Left ventricle myocardium inferior (tissue), 1 donor: ENCODE measurements around the gene NOL4L. TPM values are rescaled to one million over a fixed set of nuclear protein-coding genes. Genes with fewer than 3 reads are reported as not detected.

Experiments
- DNase-seq: peaks from one replicate; pipeline ENCODE4 v3.0.0-alpha.2; 2020
- H3K27ac ChIP-seq: fragments of 200-600 bp; replicated peaks from 2 replicates; pipeline ENCODE4 v1.8.0; 2021
- H3K27me3 ChIP-seq: fragments of 200-600 bp; 2 replicates; pipeline ENCODE4 v1.8.0; 2021; ENCODE audit warnings: low read depth
- H3K36me3 ChIP-seq: fragments of 200-600 bp; 2 replicates; pipeline ENCODE4 v1.8.0; 2021
- H3K4me1 ChIP-seq: fragments of 200-600 bp; 2 replicates; pipeline ENCODE4 v1.8.0; 2021
- H3K4me3 ChIP-seq: fragments of 200-600 bp; 2 replicates; pipeline ENCODE4 v1.8.0; 2021; ENCODE audit warnings: mild to moderate bottlenecking, moderate library complexity
- H3K9me3 ChIP-seq: fragments of 200-600 bp; replicated peaks from 2 replicates; pipeline ENCODE4 v1.8.0; 2021
- CTCF ChIP-seq: fragments of 200-600 bp; IDR thresholded peaks from 2 replicates; pipeline ENCODE4 v1.8.0; 2021; ENCODE audit warnings: antibody characterized with exemption, mild to moderate bottlenecking, borderline replicate concordance
- intact Hi-C: fragments of 100-400 bp; cut with micrococcal nuclease; formaldehyde crosslinking; loops from one replicate; pipeline ENCODE4 v1.11.0; 2022
- total RNA-seq: library from RNA; stranded (reverse); fragmentation: NEBNext Ultra II Directional; extraction: Animal tissue kit (Norgen Biotek cat#: 25700); gene quantifications from one replicate; pipeline ENCODE4 v1.2.1, GENCODE V29; 2021
- donor health status: DM: no; HTN: yes; CAD: no; lungs with severe emphysema.

The NOL4L gene
- total RNA-seq, 1 donor from 2014 or later, result 5.6 TPM

GRCh38 chr20:32523613-32524213 is 61.4 kb downstream of the NOL4L start:
- DNase-seq, result no peak
- intact Hi-C loops, result no loop called here
- no peak overlapping the region for H3K4me3 ChIP-seq
- TF ChIP-seq CTCF, result no peak
- H3K9me3 ChIP-seq, result no peaks in the 10 kb centered on the region
- no peak overlapping the region for H3K27ac ChIP-seq
- H3K27me3 ChIP-seq, result no peaks in the 10 kb centered on the region
- H3K36me3 ChIP-seq, result no peaks in the 10 kb centered on the region
- H3K4me1 ChIP-seq, result peaks cover 53% of the 10 kb centered on the region

GRCh38 chr20:32522776-32523612 is 62.1 kb downstream of the NOL4L start:
- Histone ChIP-seq H3K9me3 (no peaks in the 10 kb centered on the region), H3K27ac (no peak overlapping the region), H3K36me3 (no peaks in the 10 kb centered on the region), H3K27me3 (no peaks in the 10 kb centered on the region), H3K4me1 (peaks cover 53% of the 10 kb centered on the region), H3K4me3 (no peak overlapping the region)
- intact Hi-C loops, result no loop called here
- no peak for DNase-seq
- no peak for TF ChIP-seq CTCF

GRCh38 chr20:32522526-32522775 is 62.7 kb downstream of the NOL4L start:
- H3K27ac ChIP-seq, result no peak overlapping the region

GRCh38 chr20:32521780-32522525 is 63.2 kb downstream of the NOL4L start:
- peak; percentile 90 for TF ChIP-seq CTCF
- Histone ChIP-seq H3K36me3 (no peaks in the 10 kb centered on the region), H3K27ac (no peak overlapping the region), H3K4me3 (no peak overlapping the region), H3K4me1 (peaks cover 53% of the 10 kb centered on the region), H3K9me3 (no peaks in the 10 kb centered on the region), H3K27me3 (no peaks in the 10 kb centered on the region)
- intact Hi-C loops, result loop anchor here (2.0 kb wide), 1 partner anchor 131 kb away; no protein-coding TSS in a partner anchor
- peak; percentile 49 for DNase-seq

More at GRCh38 chr20:32522526-32522775, 62.7 kb downstream of the NOL4L start:
- intact Hi-C loops, result no loop called here
- H3K27me3 ChIP-seq, result no peaks in the 10 kb centered on the region
- no peak for TF ChIP-seq CTCF
- no peaks in the 10 kb centered on the region for H3K36me3 ChIP-seq
- DNase-seq, result no peak
- H3K4me3 ChIP-seq, result no peak overlapping the region
- H3K4me1 ChIP-seq, result peaks cover 53% of the 10 kb centered on the region
- H3K9me3 ChIP-seq, result no peaks in the 10 kb centered on the region

GRCh38 chr20:32520927-32521203 is 64.3 kb downstream of the NOL4L start:
- intact Hi-C loops, result loop anchor here (2.0 kb wide), 1 partner anchor 132 kb away; no protein-coding TSS in a partner anchor
- no peak for TF ChIP-seq CTCF
- Histone ChIP-seq H3K36me3 (no peaks in the 10 kb centered on the region), H3K27me3 (no peaks in the 10 kb centered on the region), H3K4me3 (no peak overlapping the region), H3K4me1 (peaks cover 59% of the 10 kb centered on the region), H3K9me3 (no peaks in the 10 kb centered on the region), H3K27ac (no peak overlapping the region)
- no peak for DNase-seq
